Neural progenitor cell (in vitro differentiated cells): ENCODE measurements around the gene ZNF462. TPM values are rescaled to one million over a fixed set of nuclear protein-coding genes. Genes with fewer than 3 reads are reported as not detected.

ENCODE experiments used
- DNase-seq: peaks from one replicate; pipeline ENCODE4 v3.0.0-alpha.2; 2016; ENCODE audit warnings: low spot score
- H2AFZ ChIP-seq: fragments of 200-600 bp; sonication (generic); replicated peaks from 2 replicates; pipeline ENCODE4 v1.6.1; 2016; ENCODE audit warnings: antibody characterized with exemption
- H3F3A ChIP-seq: fragments of 200-600 bp; sonication (generic); 2 replicates; pipeline ENCODE4 v1.6.1; 2016; ENCODE audit warnings: antibody characterized with exemption, low read depth
- H3K27ac ChIP-seq: fragments of 200-600 bp; sonication (generic); 2 replicates; pipeline ENCODE4 v1.5.1; 2016; ENCODE audit warnings: mild to moderate bottlenecking
- H3K27me3 ChIP-seq: fragments of 200-600 bp; sonication (generic); 2 replicates; pipeline ENCODE4 v1.6.1; 2016; ENCODE audit warnings: mild to moderate bottlenecking, moderate library complexity
- H3K36me3 ChIP-seq: fragments of 200-600 bp; sonication (generic); 2 replicates; pipeline ENCODE4 v1.5.1; 2016
- H3K4me1 ChIP-seq: fragments of 200-600 bp; sonication (generic); 2 replicates; pipeline ENCODE4 v1.6.1; 2016; ENCODE audit warnings: mixed run types
- H3K4me2 ChIP-seq: fragments of 200-600 bp; sonication (generic); 2 replicates; pipeline ENCODE4 v1.6.1; 2016
- H3K4me3 ChIP-seq: fragments of 200-600 bp; sonication (generic); 2 replicates; pipeline ENCODE4 v1.5.1; 2016
- H3K79me2 ChIP-seq: fragments of 200-600 bp; sonication (generic); 2 replicates; pipeline ENCODE4 v1.6.1; 2016; ENCODE audit warnings: low read depth
- H3K9ac ChIP-seq: fragments of 200-600 bp; sonication (generic); 2 replicates; pipeline ENCODE4 v1.6.1; 2016
- H3K9me3 ChIP-seq: fragments of 200-600 bp; sonication (generic); 2 replicates; pipeline ENCODE4 v1.5.1; 2016; ENCODE audit warnings: low read depth
- H4K20me1 ChIP-seq: fragments of 200-600 bp; sonication (generic); 2 replicates; pipeline ENCODE4 v1.6.1; 2016; ENCODE audit warnings: low read depth
- H3K27ac Mint-ChIP-seq: 3 replicates; pipeline ENCODE4 v1.8.0; 2021; ENCODE audit warnings: mixed read lengths
- H3K27me3 Mint-ChIP-seq: 2 replicates; pipeline ENCODE4 v1.8.0; 2022; ENCODE audit warnings: low read depth, mild to moderate bottlenecking, inconsistent platforms, moderate library complexity, mixed read lengths; ENCODE audit not compliant: insufficient read depth
- H3K36me3 Mint-ChIP-seq: 3 replicates; pipeline ENCODE4 v1.8.0; 2021; ENCODE audit warnings: mixed read lengths
- H3K4me1 Mint-ChIP-seq: 3 replicates; pipeline ENCODE4 v1.8.0; 2021; ENCODE audit warnings: mixed read lengths
- H3K4me3 Mint-ChIP-seq: 3 replicates; pipeline ENCODE4 v1.8.0; 2021; ENCODE audit warnings: mild to moderate bottlenecking, moderate library complexity, mixed read lengths
- H3K9me3 Mint-ChIP-seq: 3 replicates; pipeline ENCODE4 v1.8.0; 2020; ENCODE audit warnings: mixed read lengths
- EZH2 ChIP-seq: fragments of 200-600 bp; sonication (generic); IDR thresholded peaks from 2 replicates; pipeline ENCODE4 v1.6.1; 2017; ENCODE audit warnings: antibody characterized with exemption, mild to moderate bottlenecking, moderate library complexity
- EZH2phosphoT487 ChIP-seq: fragments of 200-600 bp; sonication (generic); IDR thresholded peaks from 2 replicates; pipeline ENCODE4 v1.6.1; 2017; ENCODE audit warnings: antibody characterized with exemption
- total RNA-seq: library from RNA; depleted of rRNA; stranded (reverse); fragments of >200 nt; gene quantifications from 2 replicates; pipeline ENCODE4 v1.2.3, GENCODE V29; 2015; ENCODE audit warnings: low replicate concordance
- TF ChIP-seq, protein P1 (sequence below): fragments of 200-600 bp; sonication (generic); IDR thresholded peaks from 2 replicates; pipeline ENCODE4 v1.5.1; 2017; ENCODE audit warnings: antibody characterized with exemption, mild to moderate bottlenecking

ZNF462 gene
- total RNA-seq, 1 donor from 2014 or later = 81.8 TPM

GRCh38 chr9:106880863-106881262 is 17.9 kb downstream of the ZNF462 start:
- H3K9me3 ChIP-seq = no peaks in the 10 kb centered on the region
- Mint-ChIP-seq H3K27me3 (peaks cover 2% of the 10 kb centered on the region), H3K36me3 (peaks cover 83% of the 10 kb centered on the region), H3K27ac (no peak overlapping the region), H3K4me3 (no peak overlapping the region), H3K9me3 (peaks cover 70% of the 10 kb centered on the region), H3K4me1 (peaks cover 7% of the 10 kb centered on the region)
- peaks cover 38% of the 10 kb centered on the region for H3K4me1 ChIP-seq
- H2AFZ ChIP-seq = no peak overlapping the region
- no peaks in the 10 kb centered on the region for H3K27me3 ChIP-seq
- H3K27ac ChIP-seq = no peak overlapping the region
- peaks cover 7% of the 10 kb centered on the region for H3K36me3 ChIP-seq
- TF ChIP-seq EZH2phosphoT487 = no peak
- no peak for TF ChIP-seq EZH2
- TF ChIP-seq, protein P1, sequence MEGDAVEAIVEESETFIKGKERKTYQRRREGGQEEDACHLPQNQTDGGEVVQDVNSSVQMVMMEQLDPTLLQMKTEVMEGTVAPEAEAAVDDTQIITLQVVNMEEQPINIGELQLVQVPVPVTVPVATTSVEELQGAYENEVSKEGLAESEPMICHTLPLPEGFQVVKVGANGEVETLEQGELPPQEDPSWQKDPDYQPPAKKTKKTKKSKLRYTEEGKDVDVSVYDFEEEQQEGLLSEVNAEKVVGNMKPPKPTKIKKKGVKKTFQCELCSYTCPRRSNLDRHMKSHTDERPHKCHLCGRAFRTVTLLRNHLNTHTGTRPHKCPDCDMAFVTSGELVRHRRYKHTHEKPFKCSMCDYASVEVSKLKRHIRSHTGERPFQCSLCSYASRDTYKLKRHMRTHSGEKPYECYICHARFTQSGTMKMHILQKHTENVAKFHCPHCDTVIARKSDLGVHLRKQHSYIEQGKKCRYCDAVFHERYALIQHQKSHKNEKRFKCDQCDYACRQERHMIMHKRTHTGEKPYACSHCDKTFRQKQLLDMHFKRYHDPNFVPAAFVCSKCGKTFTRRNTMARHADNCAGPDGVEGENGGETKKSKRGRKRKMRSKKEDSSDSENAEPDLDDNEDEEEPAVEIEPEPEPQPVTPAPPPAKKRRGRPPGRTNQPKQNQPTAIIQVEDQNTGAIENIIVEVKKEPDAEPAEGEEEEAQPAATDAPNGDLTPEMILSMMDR = no peak
- DNase-seq = no peak
- no peak overlapping the region for H3K4me2 ChIP-seq
- H4K20me1 ChIP-seq = peaks cover 99% of the 10 kb centered on the region
- peaks cover 25% of the 10 kb centered on the region for H3F3A ChIP-seq
- peaks cover 100% of the 10 kb centered on the region for H3K79me2 ChIP-seq
- H3K9ac ChIP-seq = no peak overlapping the region
- H3K4me3 ChIP-seq = no peak overlapping the region

DNA sequence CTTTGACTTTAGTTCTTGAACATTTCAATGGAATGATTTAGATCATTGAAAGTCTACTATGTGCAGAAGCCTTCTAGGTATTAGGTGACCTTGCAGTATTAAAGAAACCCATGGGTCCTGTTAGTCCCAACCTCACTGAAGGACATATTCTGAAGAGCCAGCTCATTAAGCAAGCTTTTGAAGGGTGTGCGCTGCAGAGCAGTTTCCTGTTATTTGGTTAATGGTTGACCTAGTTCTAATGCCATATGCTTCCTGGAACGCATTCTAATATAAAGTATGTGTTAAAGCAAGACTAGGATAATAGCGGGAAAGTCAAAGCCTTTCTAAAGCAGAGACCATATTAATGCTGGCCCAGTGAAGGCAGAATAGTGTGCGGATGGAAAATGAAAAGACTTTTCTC is 20.1 kb downstream of the ZNF462 start:
- H3F3A ChIP-seq = peaks cover 17% of the 10 kb centered on the region
- H3K27me3 ChIP-seq = no peaks in the 10 kb centered on the region
- TF ChIP-seq EZH2 = no peak
- no peak overlapping the region for H3K9ac ChIP-seq
- H3K27ac ChIP-seq = no peak overlapping the region
- Mint-ChIP-seq H3K36me3 (peaks cover 86% of the 10 kb centered on the region), H3K9me3 (peaks cover 79% of the 10 kb centered on the region), H3K4me3 (no peak overlapping the region), H3K27me3 (peaks cover 3% of the 10 kb centered on the region), H3K4me1 (peaks cover 7% of the 10 kb centered on the region), H3K27ac (no peak overlapping the region)
- H3K79me2 ChIP-seq = peaks cover 100% of the 10 kb centered on the region
- no peak overlapping the region for H2AFZ ChIP-seq
- no peak overlapping the region for H3K4me2 ChIP-seq
- no peak overlapping the region for H3K4me3 ChIP-seq
- DNase-seq = no peak
- no peaks in the 10 kb centered on the region for H3K9me3 ChIP-seq
- H4K20me1 ChIP-seq = peaks cover 82% of the 10 kb centered on the region
- peaks cover 25% of the 10 kb centered on the region for H3K4me1 ChIP-seq
- H3K36me3 ChIP-seq = peaks cover 7% of the 10 kb centered on the region

- Histone ChIP-seq H3K27me3 (no peaks in the 10 kb centered on the region), H4K20me1 (peaks cover 81% of the 10 kb centered on the region), H3K79me2 (peaks cover 100% of the 10 kb centered on the region), H3K9me3 (no peaks in the 10 kb centered on the region), H3K9ac (no peak overlapping the region), H3K4me1 (peaks cover 22% of the 10 kb centered on the region), H3K27ac (no peak overlapping the region), H3K36me3 (peaks cover 7% of the 10 kb centered on the region), H2AFZ (no peak overlapping the region), H3K4me2 (no peak overlapping the region), H3F3A (peaks cover 16% of the 10 kb centered on the region), H3K4me3 (no peak overlapping the region)
- no peak overlapping the region for H3K4me3 Mint-ChIP-seq
- peaks cover 6% of the 10 kb centered on the region for H3K4me1 Mint-ChIP-seq
- H3K27me3 Mint-ChIP-seq = peaks cover 3% of the 10 kb centered on the region
- peaks cover 85% of the 10 kb centered on the region for H3K36me3 Mint-ChIP-seq
- DNase-seq = no peak
- H3K27ac Mint-ChIP-seq = no peak overlapping the region
- TF ChIP-seq EZH2 (no peak), EZH2phosphoT487 (no peak)
- TF ChIP-seq, protein P1 = no peak
- H3K9me3 Mint-ChIP-seq = peaks cover 80% of the 10 kb centered on the region
These were observed 20.7 kb downstream of the ZNF462 start for GRCh38 chr9:106883626-106884190.

DNA sequence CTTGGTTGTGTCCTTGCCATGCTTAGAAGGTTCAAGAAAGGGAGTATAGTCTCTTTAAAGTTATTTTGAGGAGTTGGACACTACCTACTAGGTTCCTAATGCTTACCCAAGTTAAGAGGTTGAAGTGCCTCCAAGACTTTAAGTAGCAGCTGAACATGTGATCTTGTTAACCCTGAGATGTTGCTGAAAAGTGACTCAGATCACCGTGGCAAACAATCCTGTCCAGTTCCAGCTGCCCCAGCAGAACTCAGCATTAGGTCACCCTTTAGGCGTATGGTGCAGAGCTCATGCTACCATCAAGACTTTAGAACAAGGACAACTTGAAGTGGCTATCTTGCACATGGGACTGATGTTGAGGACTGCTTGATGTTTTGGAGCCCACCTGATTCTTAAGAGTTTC is 22.5 kb downstream of the ZNF462 start:
- H3K79me2 ChIP-seq = peaks cover 100% of the 10 kb centered on the region
- H3K4me1 Mint-ChIP-seq = peaks cover 4% of the 10 kb centered on the region

More for the DNA sequence above, 22.5 kb downstream of the ZNF462 start:
- H3K27me3 ChIP-seq = no peaks in the 10 kb centered on the region
- H3K36me3 ChIP-seq = peaks cover 7% of the 10 kb centered on the region
- no peaks in the 10 kb centered on the region for H3K9me3 ChIP-seq
- DNase-seq = no peak
- Mint-ChIP-seq H3K36me3 (peaks cover 86% of the 10 kb centered on the region), H3K4me3 (no peak overlapping the region), H3K27me3 (peaks cover 7% of the 10 kb centered on the region), H3K27ac (no peak overlapping the region), H3K9me3 (peaks cover 84% of the 10 kb centered on the region)
- H3F3A ChIP-seq = peaks cover 23% of the 10 kb centered on the region
- no peak overlapping the region for H3K4me3 ChIP-seq
- H3K4me1 ChIP-seq = peaks cover 22% of the 10 kb centered on the region
- H3K27ac ChIP-seq = no peak overlapping the region
- H3K4me2 ChIP-seq = no peak overlapping the region
- no peak overlapping the region for H3K9ac ChIP-seq
- no peak overlapping the region for H2AFZ ChIP-seq
- TF ChIP-seq EZH2 (no peak), EZH2phosphoT487 (no peak)
- TF ChIP-seq, protein P1 = no peak
- H4K20me1 ChIP-seq = peaks cover 81% of the 10 kb centered on the region
